ENCODE results near the gene CLDN19.
"Not testable (repeated sequence)": the region's sequence is repeated elsewhere in the genome, so short reads cannot be mapped to it uniquely, and the experiment has no call there.

Gene CLDN19

GRCh38 chr1:42713293-42713692 is 26.7 kb downstream of the CLDN19 start:
- no peak for FAIRE-seq
- DNase-seq (ENCODE audit: low spot score): no peak

- DNase-seq (ENCODE audit: low spot score); FAIRE-seq: not testable (repeated sequence)
Observed at GRCh38 chr1:42712808-42713207, 27.2 kb downstream of the CLDN19 start.

- DNase-seq (ENCODE audit: low spot score): no peak
- FAIRE-seq: no peak
Observed at GRCh38 chr1:42703888-42704464, 36.1 kb downstream of the CLDN19 start.

- no peak for DNase-seq (ENCODE audit: low spot score)
- no peak for FAIRE-seq
Observed at GRCh38 chr1:42700006-42700405, 40.0 kb downstream of the CLDN19 start.

GRCh38 chr1:42698081-42698813 is 41.8 kb downstream of the CLDN19 start:
- DNase-seq (ENCODE audit: low spot score): no peak
- no peak for FAIRE-seq

- FAIRE-seq (no peak), DNase-seq (ENCODE audit: low spot score) (no peak)
Observed at GRCh38 chr1:42692911-42693310, 47.1 kb downstream of the CLDN19 start.

- no peak for FAIRE-seq
- no peak for DNase-seq (ENCODE audit: low spot score)
Observed at GRCh38 chr1:42692461-42692860, 47.6 kb downstream of the CLDN19 start.

GRCh38 chr1:42691157-42691498 is 48.9 kb downstream of the CLDN19 start:
- DNase-seq (ENCODE audit: low spot score): no peak
- no peak for FAIRE-seq

- FAIRE-seq (no peak), DNase-seq (ENCODE audit: low spot score) (no peak)
Observed at GRCh38 chr1:42690477-42691156, 49.4 kb downstream of the CLDN19 start.

- FAIRE-seq (no peak), DNase-seq (ENCODE audit: low spot score) (no peak)
Observed at GRCh38 chr1:42689912-42690311, 50.1 kb downstream of the CLDN19 start.

- FAIRE-seq (no peak), DNase-seq (ENCODE audit: low spot score) (no peak)
Observed at GRCh38 chr1:42686418-42686817, 53.6 kb downstream of the CLDN19 start.

- no peak for FAIRE-seq
Observed at GRCh38 chr1:42684139-42684538, 55.9 kb downstream of the CLDN19 start.

More at GRCh38 chr1:42684139-42684538, 55.9 kb downstream of the CLDN19 start:
- peak; percentile 38 for DNase-seq (ENCODE audit: low spot score)
